Panc1 (cell line): ENCODE measurements around the gene MRPL21.

ENCODE experiments used
- POLR2AphosphoS5 ChIP-seq: IDR thresholded peaks from 2 replicates; pipeline ENCODE4 v1.6.1; 2012; ENCODE audit warnings: mild to moderate bottlenecking, low read depth, low read length, moderate library complexity
- SIN3A ChIP-seq: IDR thresholded peaks from 2 replicates; pipeline ENCODE4 v1.6.1; 2012; ENCODE audit warnings: low read depth, mild to moderate bottlenecking, low read length, moderate library complexity, borderline replicate concordance; ENCODE audit not compliant: insufficient read depth
- TCF7L2 ChIP-seq: IDR thresholded peaks from 2 replicates; pipeline ENCODE4 v1.6.1; 2011; ENCODE audit warnings: mild to moderate bottlenecking, low read depth, low read length, inconsistent platforms
- TF ChIP-seq, protein P1 (sequence below), 2 experiments: IDR thresholded peaks; 2 replicates each; pipeline ENCODE4 v1.6.1; 2011 to 2012; ENCODE audit warnings: low read depth in 2 of 2, control low read depth in 1 of 2, low read length in 1 of 2, mild to moderate bottlenecking in 1 of 2, moderate library complexity in 1 of 2; ENCODE audit not compliant: insufficient read depth in 1 of 2
- TF ChIP-seq, protein P2 (sequence below): fragments of 450-650 bp; IDR thresholded peaks from 2 replicates; pipeline ENCODE4 v1.5.1; 2017; ENCODE audit warnings: mild to moderate bottlenecking

DNA sequence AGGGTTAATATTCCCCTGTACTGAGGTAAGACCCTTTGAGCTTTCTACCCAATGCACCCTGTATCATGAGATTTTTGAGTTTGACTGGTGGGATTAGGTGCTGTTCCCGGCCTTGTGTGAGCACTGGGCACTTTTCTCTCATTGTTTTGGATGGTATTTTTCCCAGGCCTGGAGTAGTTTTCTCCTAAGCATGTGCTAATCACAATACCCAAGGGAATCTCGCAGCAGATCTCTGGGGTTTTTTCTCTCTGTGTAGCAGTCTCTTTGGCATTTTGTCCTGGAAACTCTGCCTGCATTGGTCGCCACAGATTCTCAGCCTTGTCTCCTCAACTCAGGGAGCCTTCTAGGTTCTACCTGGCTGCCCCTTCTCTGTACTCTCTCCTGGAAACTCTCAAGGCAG is 20.0 kb upstream of the MRPL21 start:
- no peak for TF ChIP-seq SIN3A
- TF ChIP-seq, protein P1, sequence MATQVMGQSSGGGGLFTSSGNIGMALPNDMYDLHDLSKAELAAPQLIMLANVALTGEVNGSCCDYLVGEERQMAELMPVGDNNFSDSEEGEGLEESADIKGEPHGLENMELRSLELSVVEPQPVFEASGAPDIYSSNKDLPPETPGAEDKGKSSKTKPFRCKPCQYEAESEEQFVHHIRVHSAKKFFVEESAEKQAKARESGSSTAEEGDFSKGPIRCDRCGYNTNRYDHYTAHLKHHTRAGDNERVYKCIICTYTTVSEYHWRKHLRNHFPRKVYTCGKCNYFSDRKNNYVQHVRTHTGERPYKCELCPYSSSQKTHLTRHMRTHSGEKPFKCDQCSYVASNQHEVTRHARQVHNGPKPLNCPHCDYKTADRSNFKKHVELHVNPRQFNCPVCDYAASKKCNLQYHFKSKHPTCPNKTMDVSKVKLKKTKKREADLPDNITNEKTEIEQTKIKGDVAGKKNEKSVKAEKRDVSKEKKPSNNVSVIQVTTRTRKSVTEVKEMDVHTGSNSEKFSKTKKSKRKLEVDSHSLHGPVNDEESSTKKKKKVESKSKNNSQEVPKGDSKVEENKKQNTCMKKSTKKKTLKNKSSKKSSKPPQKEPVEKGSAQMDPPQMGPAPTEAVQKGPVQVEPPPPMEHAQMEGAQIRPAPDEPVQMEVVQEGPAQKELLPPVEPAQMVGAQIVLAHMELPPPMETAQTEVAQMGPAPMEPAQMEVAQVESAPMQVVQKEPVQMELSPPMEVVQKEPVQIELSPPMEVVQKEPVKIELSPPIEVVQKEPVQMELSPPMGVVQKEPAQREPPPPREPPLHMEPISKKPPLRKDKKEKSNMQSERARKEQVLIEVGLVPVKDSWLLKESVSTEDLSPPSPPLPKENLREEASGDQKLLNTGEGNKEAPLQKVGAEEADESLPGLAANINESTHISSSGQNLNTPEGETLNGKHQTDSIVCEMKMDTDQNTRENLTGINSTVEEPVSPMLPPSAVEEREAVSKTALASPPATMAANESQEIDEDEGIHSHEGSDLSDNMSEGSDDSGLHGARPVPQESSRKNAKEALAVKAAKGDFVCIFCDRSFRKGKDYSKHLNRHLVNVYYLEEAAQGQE (IDR thresholded peaks at IDR 0.05; ENCODE audit: insufficient read depth in 1 of 2, low read depth in 2 of 2, low read length in 1 of 2) = no peak
- TF ChIP-seq, protein P2, sequence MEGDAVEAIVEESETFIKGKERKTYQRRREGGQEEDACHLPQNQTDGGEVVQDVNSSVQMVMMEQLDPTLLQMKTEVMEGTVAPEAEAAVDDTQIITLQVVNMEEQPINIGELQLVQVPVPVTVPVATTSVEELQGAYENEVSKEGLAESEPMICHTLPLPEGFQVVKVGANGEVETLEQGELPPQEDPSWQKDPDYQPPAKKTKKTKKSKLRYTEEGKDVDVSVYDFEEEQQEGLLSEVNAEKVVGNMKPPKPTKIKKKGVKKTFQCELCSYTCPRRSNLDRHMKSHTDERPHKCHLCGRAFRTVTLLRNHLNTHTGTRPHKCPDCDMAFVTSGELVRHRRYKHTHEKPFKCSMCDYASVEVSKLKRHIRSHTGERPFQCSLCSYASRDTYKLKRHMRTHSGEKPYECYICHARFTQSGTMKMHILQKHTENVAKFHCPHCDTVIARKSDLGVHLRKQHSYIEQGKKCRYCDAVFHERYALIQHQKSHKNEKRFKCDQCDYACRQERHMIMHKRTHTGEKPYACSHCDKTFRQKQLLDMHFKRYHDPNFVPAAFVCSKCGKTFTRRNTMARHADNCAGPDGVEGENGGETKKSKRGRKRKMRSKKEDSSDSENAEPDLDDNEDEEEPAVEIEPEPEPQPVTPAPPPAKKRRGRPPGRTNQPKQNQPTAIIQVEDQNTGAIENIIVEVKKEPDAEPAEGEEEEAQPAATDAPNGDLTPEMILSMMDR = no peak
- no peak for TF ChIP-seq TCF7L2
- no peak for TF ChIP-seq POLR2AphosphoS5
